ENCODE measurements around the gene MTHFD1L.
"Not testable (repeated sequence)": the region's sequence is repeated elsewhere in the genome, so short reads cannot be mapped to it uniquely, and the experiment has no call there.

MTHFD1L gene

GRCh38 chr6:151024597-151024996, 159.1 kb downstream of the MTHFD1L start:
- FAIRE-seq (no peak), DNase-seq (ENCODE audit: insufficient read length, low spot score) (no peak)
- TF ChIP-seq TAF1 (IDR thresholded peaks at IDR 0.05; ENCODE audit: low read depth, low read length) (no peak), POU2F2 (IDR thresholded peaks at IDR 0.05; ENCODE audit: low read depth, low read length) (no peak), SPI1 (IDR thresholded peaks at IDR 0.05; ENCODE audit: low read depth, low read length) (no peak), POLR2A (IDR thresholded peaks at IDR 0.05; ENCODE audit: low read depth, low read length) (no peak), PAX5 (IDR thresholded peaks at IDR 0.05; ENCODE audit: insufficient read depth, low read length, severe bottlenecking) (no peak), POLR2AphosphoS5 (IDR thresholded peaks at IDR 0.05; ENCODE audit: low read depth, low read length) (no peak)

- FAIRE-seq (no peak), DNase-seq (ENCODE audit: insufficient read length, low spot score) (no peak)
- TF ChIP-seq POU2F2 (IDR thresholded peaks at IDR 0.05; ENCODE audit: low read depth, low read length) (no peak), POLR2A (IDR thresholded peaks at IDR 0.05; ENCODE audit: low read depth, low read length) (no peak), SPI1 (IDR thresholded peaks at IDR 0.05; ENCODE audit: low read depth, low read length) (no peak), POLR2AphosphoS5 (IDR thresholded peaks at IDR 0.05; ENCODE audit: low read depth, low read length) (no peak), PAX5 (IDR thresholded peaks at IDR 0.05; ENCODE audit: insufficient read depth, low read length, severe bottlenecking) (no peak), TAF1 (IDR thresholded peaks at IDR 0.05; ENCODE audit: low read depth, low read length) (no peak)
Measured at GRCh38 chr6:151025076-151025475, 159.6 kb downstream of the MTHFD1L start.

GRCh38 chr6:151026041-151026663, 160.7 kb downstream of the MTHFD1L start:
- FAIRE-seq: no peak
- no peak for TF ChIP-seq POLR2AphosphoS5 (IDR thresholded peaks at IDR 0.05; ENCODE audit: low read depth, low read length)
- TF ChIP-seq PAX5 (IDR thresholded peaks at IDR 0.05; ENCODE audit: insufficient read depth, low read length, severe bottlenecking): no peak
- TF ChIP-seq POLR2A (IDR thresholded peaks at IDR 0.05; ENCODE audit: low read depth, low read length): no peak
- TF ChIP-seq TAF1 (IDR thresholded peaks at IDR 0.05; ENCODE audit: low read depth, low read length): no peak
- no peak for TF ChIP-seq SPI1 (IDR thresholded peaks at IDR 0.05; ENCODE audit: low read depth, low read length)
- no peak for TF ChIP-seq POU2F2 (IDR thresholded peaks at IDR 0.05; ENCODE audit: low read depth, low read length)
- DNase-seq (ENCODE audit: insufficient read length, low spot score): no peak

GRCh38 chr6:151027295-151027747, 161.8 kb downstream of the MTHFD1L start:
- TF ChIP-seq POLR2AphosphoS5 (IDR thresholded peaks at IDR 0.05; ENCODE audit: low read depth, low read length) (no peak), TAF1 (IDR thresholded peaks at IDR 0.05; ENCODE audit: low read depth, low read length) (no peak), PAX5 (IDR thresholded peaks at IDR 0.05; ENCODE audit: insufficient read depth, low read length, severe bottlenecking) (no peak), SPI1 (IDR thresholded peaks at IDR 0.05; ENCODE audit: low read depth, low read length) (no peak), POLR2A (IDR thresholded peaks at IDR 0.05; ENCODE audit: low read depth, low read length) (no peak), POU2F2 (IDR thresholded peaks at IDR 0.05; ENCODE audit: low read depth, low read length) (no peak)
- DNase-seq (ENCODE audit: insufficient read length, low spot score) (no peak), FAIRE-seq (no peak)

- FAIRE-seq (peak; percentile 90), DNase-seq (ENCODE audit: insufficient read length, low spot score) (no peak)
- TF ChIP-seq POU2F2 (IDR thresholded peaks at IDR 0.05; ENCODE audit: low read depth, low read length) (no peak), SPI1 (IDR thresholded peaks at IDR 0.05; ENCODE audit: low read depth, low read length) (no peak), POLR2A (IDR thresholded peaks at IDR 0.05; ENCODE audit: low read depth, low read length) (no peak), PAX5 (IDR thresholded peaks at IDR 0.05; ENCODE audit: insufficient read depth, low read length, severe bottlenecking) (no peak), TAF1 (IDR thresholded peaks at IDR 0.05; ENCODE audit: low read depth, low read length) (no peak), POLR2AphosphoS5 (IDR thresholded peaks at IDR 0.05; ENCODE audit: low read depth, low read length) (no peak)
Measured at GRCh38 chr6:151027936-151028838, 162.7 kb downstream of the MTHFD1L start.

- DNase-seq (ENCODE audit: insufficient read length, low spot score) (no peak), FAIRE-seq (no peak)
- TF ChIP-seq SPI1 (IDR thresholded peaks at IDR 0.05; ENCODE audit: low read depth, low read length) (no peak), TAF1 (IDR thresholded peaks at IDR 0.05; ENCODE audit: low read depth, low read length) (no peak), POU2F2 (IDR thresholded peaks at IDR 0.05; ENCODE audit: low read depth, low read length) (no peak), PAX5 (IDR thresholded peaks at IDR 0.05; ENCODE audit: insufficient read depth, low read length, severe bottlenecking) (no peak), POLR2AphosphoS5 (IDR thresholded peaks at IDR 0.05; ENCODE audit: low read depth, low read length) (no peak), POLR2A (IDR thresholded peaks at IDR 0.05; ENCODE audit: low read depth, low read length) (no peak)
Measured at GRCh38 chr6:151029970-151030369, 164.5 kb downstream of the MTHFD1L start.

- DNase-seq (ENCODE audit: insufficient read length, low spot score) (no peak), FAIRE-seq (no peak)
- TF ChIP-seq POU2F2 (IDR thresholded peaks at IDR 0.05; ENCODE audit: low read depth, low read length) (no peak), POLR2A (IDR thresholded peaks at IDR 0.05; ENCODE audit: low read depth, low read length) (no peak)
Measured at GRCh38 chr6:151032034-151032433, 166.5 kb downstream of the MTHFD1L start.

GRCh38 chr6:151034825-151035781, 169.6 kb downstream of the MTHFD1L start:
- FAIRE-seq (no peak), DNase-seq (ENCODE audit: insufficient read length, low spot score) (no peak)
- TF ChIP-seq PAX5 (IDR thresholded peaks at IDR 0.05; ENCODE audit: insufficient read depth, low read length, severe bottlenecking) (no peak), SPI1 (IDR thresholded peaks at IDR 0.05; ENCODE audit: low read depth, low read length) (no peak), POLR2AphosphoS5 (IDR thresholded peaks at IDR 0.05; ENCODE audit: low read depth, low read length) (no peak), POLR2A (IDR thresholded peaks at IDR 0.05; ENCODE audit: low read depth, low read length) (no peak), TAF1 (IDR thresholded peaks at IDR 0.05; ENCODE audit: low read depth, low read length) (no peak), POU2F2 (IDR thresholded peaks at IDR 0.05; ENCODE audit: low read depth, low read length) (no peak)

- FAIRE-seq; DNase-seq (ENCODE audit: insufficient read length, low spot score): not testable (repeated sequence)
Measured at GRCh38 chr6:151036211-151036721, 170.8 kb downstream of the MTHFD1L start.

Measured in GM12891 (cell line).